GM12892 (cell line): ENCODE measurements around the gene RSF1.
"Not testable (repeated sequence)": the region's sequence is repeated elsewhere in the genome, so short reads cannot be mapped to it uniquely, and the experiment has no call there.

Experiments
- DNase-seq: peaks from one replicate; pipeline ENCODE4 v3.0.0; 2011; ENCODE audit not compliant: insufficient read length
- FAIRE-seq: peaks from 2 replicates; lab custom pipeline; 2011; peaks lifted over from hg19 to GRCh38; lab: Jason Lieb, UNC
- POLR2A ChIP-seq: IDR thresholded peaks from 2 replicates; pipeline ENCODE4 v1.6.1; 2011; ENCODE audit warnings: low read depth, low read length, control low read depth
- POLR2AphosphoS5 ChIP-seq: IDR thresholded peaks from 2 replicates; pipeline ENCODE4 v1.6.1; 2011; ENCODE audit warnings: low read depth, low read length, control low read depth
- TAF1 ChIP-seq: IDR thresholded peaks from 2 replicates; pipeline ENCODE4 v1.6.1; 2011; ENCODE audit warnings: low read depth, mild to moderate bottlenecking, control low read depth, low read length, borderline replicate concordance

The RSF1 gene

GRCh38 chr11:77823775-77824174 lies 3.3 kb upstream of the RSF1 start:
- DNase-seq (no peak), FAIRE-seq (no peak)
- TF ChIP-seq POLR2AphosphoS5 (no peak), POLR2A (no peak), TAF1 (no peak)

GRCh38 chr11:77822126-77822525 lies 1.6 kb upstream of the RSF1 start:
- not testable (repeated sequence) for FAIRE-seq, DNase-seq

- TF ChIP-seq POLR2A (no peak), POLR2AphosphoS5 (no peak), TAF1 (no peak)
- FAIRE-seq (no peak), DNase-seq (peak; percentile 16)
Observed at GRCh38 chr11:77821349-77821851, 878 bp upstream of the RSF1 start.

GRCh38 chr11:77819921-77820564 lies 479 bp downstream of the RSF1 start:
- FAIRE-seq, result peak; percentile 85
- DNase-seq, result peak; percentile 32
- TF ChIP-seq POLR2AphosphoS5 (no peak), TAF1 (no peak), POLR2A (no peak)

- FAIRE-seq, result peak; percentile 90
- TF ChIP-seq POLR2A (peak; percentile 71; the same call in 1 of the 2 replicates), POLR2AphosphoS5 (no peak)
Observed at GRCh38 chr11:77819411-77819920, 1.1 kb downstream of the RSF1 start.

GRCh38 chr11:77815459-77815858 lies 5.1 kb downstream of the RSF1 start:
- DNase-seq, result no peak
- TF ChIP-seq TAF1 (no peak), POLR2AphosphoS5 (no peak), POLR2A (no peak)
- FAIRE-seq, result no peak

More at GRCh38 chr11:77819411-77819920, 1.1 kb downstream of the RSF1 start:
- peak; percentile 45 for DNase-seq

GRCh38 chr11:77814848-77815247 lies 5.7 kb downstream of the RSF1 start:
- no peak for TF ChIP-seq TAF1
- TF ChIP-seq POLR2A, result no peak
- no peak for TF ChIP-seq POLR2AphosphoS5
- FAIRE-seq, result no peak
- DNase-seq, result no peak

GRCh38 chr11:77813256-77813655 lies 7.3 kb downstream of the RSF1 start:
- DNase-seq (no peak), FAIRE-seq (no peak)
- TF ChIP-seq POLR2AphosphoS5 (no peak), TAF1 (no peak), POLR2A (no peak)

- TF ChIP-seq POLR2A (no peak), POLR2AphosphoS5 (no peak), TAF1 (no peak)
- no peak for FAIRE-seq
- DNase-seq, result no peak
Observed at GRCh38 chr11:77806993-77807392, 13.5 kb downstream of the RSF1 start.

GRCh38 chr11:77806415-77806814 lies 14.1 kb downstream of the RSF1 start:
- DNase-seq (no peak), FAIRE-seq (no peak)
- TF ChIP-seq POLR2AphosphoS5, result no peak
- no peak for TF ChIP-seq TAF1
- no peak for TF ChIP-seq POLR2A

- TF ChIP-seq POLR2A (no peak), TAF1 (no peak), POLR2AphosphoS5 (no peak)
- FAIRE-seq (no peak), DNase-seq (no peak)
Observed at GRCh38 chr11:77801477-77801876, 19.0 kb downstream of the RSF1 start.

GRCh38 chr11:77800449-77800848 lies 20.1 kb downstream of the RSF1 start:
- TF ChIP-seq POLR2AphosphoS5 (no peak), POLR2A (no peak), TAF1 (no peak)

More at GRCh38 chr11:77800449-77800848, 20.1 kb downstream of the RSF1 start:
- DNase-seq, result no peak
- FAIRE-seq, result no peak
